Astrocyte (in vitro differentiated cells and primary cell): Measurements from ENCODE around the gene DYSF. TPM values are rescaled to one million over a fixed set of nuclear protein-coding genes. Genes with fewer than 3 reads are reported as not detected.

Source experiments
- DNase-seq: peaks from one replicate; pipeline ENCODE4 v3.0.0-alpha.2; 2010; ENCODE audit warnings: low read depth
- FAIRE-seq: peaks from 2 replicates; lab custom pipeline; 2011; peaks lifted over from hg19 to GRCh38; lab: Jason Lieb, UNC
- H2AFZ ChIP-seq: 2 replicates; pipeline ENCODE4 v1.6.0; 2012; ENCODE audit warnings: low read depth, low read length, inconsistent platforms
- H3K27ac ChIP-seq: 2 replicates; pipeline ENCODE4 v1.5.1; 2011; ENCODE audit warnings: low read depth, low read length, inconsistent platforms
- H3K27me3 ChIP-seq: 2 replicates; pipeline ENCODE4 v1.6.0; 2011; ENCODE audit warnings: low read length, inconsistent platforms; ENCODE audit not compliant: insufficient read depth
- H3K36me3 ChIP-seq: 2 replicates; pipeline ENCODE4 v1.5.1; 2011; ENCODE audit warnings: low read length, inconsistent platforms; ENCODE audit not compliant: insufficient read depth
- H3K4me1 ChIP-seq: 2 replicates; pipeline ENCODE4 v1.5.1; 2011; ENCODE audit warnings: low read length, inconsistent platforms; ENCODE audit not compliant: insufficient read depth
- H3K4me2 ChIP-seq: 2 replicates; pipeline ENCODE4 v1.6.0; 2012; ENCODE audit warnings: low read length, inconsistent platforms
- H3K4me3 ChIP-seq: 2 replicates; pipeline ENCODE4 v1.5.1; 2011; ENCODE audit warnings: low read depth, mild to moderate bottlenecking, low read length, inconsistent platforms; ENCODE audit not compliant: insufficient read depth
- H3K79me2 ChIP-seq: 2 replicates; pipeline ENCODE4 v1.6.0; 2012; ENCODE audit warnings: mild to moderate bottlenecking, low read length, inconsistent platforms; ENCODE audit not compliant: insufficient read depth
- H3K9ac ChIP-seq: 2 replicates; pipeline ENCODE4 v1.6.0; 2012; ENCODE audit warnings: mild to moderate bottlenecking, low read length, inconsistent platforms
- H3K9me3 ChIP-seq: 2 replicates; pipeline ENCODE4 v1.5.1; 2012; ENCODE audit warnings: low read depth, mild to moderate bottlenecking, low read length, inconsistent platforms; ENCODE audit not compliant: insufficient read depth
- H4K20me1 ChIP-seq: 2 replicates; pipeline ENCODE4 v1.6.0; 2012; ENCODE audit warnings: low read length, inconsistent platforms; ENCODE audit not compliant: insufficient read depth
- H3K27ac Mint-ChIP-seq: one replicate; pipeline ENCODE4 v1.8.0; 2021; ENCODE audit warnings: mild to moderate bottlenecking, mixed read lengths; ENCODE audit not compliant: unreplicated experiment
- H3K27me3 Mint-ChIP-seq: one replicate; pipeline ENCODE4 v1.8.0; 2021; ENCODE audit warnings: low read depth, mixed read lengths; ENCODE audit not compliant: unreplicated experiment
- H3K36me3 Mint-ChIP-seq: one replicate; pipeline ENCODE4 v1.8.0; 2021; ENCODE audit warnings: low read depth, mixed read lengths; ENCODE audit not compliant: unreplicated experiment
- H3K4me1 Mint-ChIP-seq: one replicate; pipeline ENCODE4 v1.8.0; 2021; ENCODE audit warnings: low read depth, mixed read lengths; ENCODE audit not compliant: unreplicated experiment
- H3K4me3 Mint-ChIP-seq: one replicate; pipeline ENCODE4 v1.8.0; 2021; ENCODE audit warnings: mild to moderate bottlenecking, moderate library complexity, mixed read lengths; ENCODE audit not compliant: unreplicated experiment
- H3K9me3 Mint-ChIP-seq: one replicate; pipeline ENCODE4 v1.8.0; 2021; ENCODE audit warnings: mild to moderate bottlenecking, mixed read lengths; ENCODE audit not compliant: unreplicated experiment
- CTCF ChIP-seq: IDR thresholded peaks from 2 replicates; pipeline ENCODE4 v1.5.1; 2011; ENCODE audit warnings: low read depth, mild to moderate bottlenecking, inconsistent platforms, low read length, moderate library complexity; ENCODE audit not compliant: insufficient read depth
- EZH2 ChIP-seq: IDR thresholded peaks from 2 replicates; pipeline ENCODE4 v1.6.1; 2012; ENCODE audit warnings: mild to moderate bottlenecking, low read length, inconsistent platforms; ENCODE audit not compliant: insufficient read depth
- total RNA-seq: library from RNA; stranded (reverse); gene quantifications from 2 replicates; pipeline ENCODE4 v1.2.1, GENCODE V29; 2021

Gene DYSF
- total RNA-seq, 1 donor from 2014 or later = 123 TPM

GRCh38 chr2:71530641-71531332 is 77.4 kb downstream of the DYSF start:
- peaks cover 3% of the 10 kb centered on the region for H3K9me3 Mint-ChIP-seq

GRCh38 chr2:71531522-71532047 is 78.2 kb downstream of the DYSF start:
- no peak for TF ChIP-seq CTCF
- TF ChIP-seq EZH2 = no peak
- peaks cover 56% of the 10 kb centered on the region for H3K36me3 Mint-ChIP-seq
- Histone ChIP-seq H3K36me3 (no peaks in the 10 kb centered on the region), H3K27me3 (no peaks in the 10 kb centered on the region), H4K20me1 (no peaks in the 10 kb centered on the region), H3K79me2 (no peaks in the 10 kb centered on the region), H3K4me1 (no peaks in the 10 kb centered on the region), H3K9me3 (no peaks in the 10 kb centered on the region), H3K9ac (no peak overlapping the region), H3K27ac (peak overlapping the region; percentile 19), H3K4me2 (no peak overlapping the region), H2AFZ (no peak overlapping the region), H3K4me3 (no peak overlapping the region)
- H3K27ac Mint-ChIP-seq = peak overlapping the region; percentile 64
- peaks cover 5% of the 10 kb centered on the region for H3K9me3 Mint-ChIP-seq
- peaks cover 6% of the 10 kb centered on the region for H3K27me3 Mint-ChIP-seq
- peaks cover 14% of the 10 kb centered on the region for H3K4me1 Mint-ChIP-seq
- H3K4me3 Mint-ChIP-seq = peak overlapping the region; percentile 17
- DNase-seq (peak; percentile 68), FAIRE-seq (no peak)

More at GRCh38 chr2:71530641-71531332, 77.4 kb downstream of the DYSF start:
- H3K4me1 ChIP-seq = no peaks in the 10 kb centered on the region
- H3K27ac ChIP-seq = peak overlapping the region; percentile 19
- no peaks in the 10 kb centered on the region for H3K27me3 ChIP-seq
- no peak overlapping the region for H3K4me3 ChIP-seq
- H3K79me2 ChIP-seq = no peaks in the 10 kb centered on the region
- H3K36me3 ChIP-seq = no peaks in the 10 kb centered on the region
- peaks cover 50% of the 10 kb centered on the region for H3K36me3 Mint-ChIP-seq
- no peaks in the 10 kb centered on the region for H4K20me1 ChIP-seq
- TF ChIP-seq CTCF (peak; percentile 67), EZH2 (no peak)
- no peak overlapping the region for H2AFZ ChIP-seq
- peaks cover 6% of the 10 kb centered on the region for H3K27me3 Mint-ChIP-seq
- H3K4me1 Mint-ChIP-seq = peaks cover 14% of the 10 kb centered on the region
- FAIRE-seq (no peak), DNase-seq (peak; percentile 20)
- no peaks in the 10 kb centered on the region for H3K9me3 ChIP-seq
- no peak overlapping the region for H3K4me3 Mint-ChIP-seq
- peak overlapping the region; percentile 67 for H3K27ac Mint-ChIP-seq
- no peak overlapping the region for H3K9ac ChIP-seq
- H3K4me2 ChIP-seq = no peak overlapping the region

- Histone ChIP-seq H3K4me1 (no peaks in the 10 kb centered on the region), H3K27ac (no peak overlapping the region), H3K9ac (no peak overlapping the region), H3K36me3 (no peaks in the 10 kb centered on the region), H3K79me2 (no peaks in the 10 kb centered on the region), H2AFZ (no peak overlapping the region), H3K4me3 (no peak overlapping the region), H4K20me1 (no peaks in the 10 kb centered on the region), H3K27me3 (no peaks in the 10 kb centered on the region), H3K9me3 (no peaks in the 10 kb centered on the region), H3K4me2 (no peak overlapping the region)
- H3K4me3 Mint-ChIP-seq = no peak overlapping the region
- H3K27ac Mint-ChIP-seq = peak overlapping the region; percentile 27
- TF ChIP-seq EZH2 (no peak), CTCF (no peak)
- H3K4me1 Mint-ChIP-seq = peaks cover 14% of the 10 kb centered on the region
- H3K9me3 Mint-ChIP-seq = peaks cover 5% of the 10 kb centered on the region
- peaks cover 3% of the 10 kb centered on the region for H3K27me3 Mint-ChIP-seq
- H3K36me3 Mint-ChIP-seq = peaks cover 56% of the 10 kb centered on the region
- FAIRE-seq = no peak
- no peak for DNase-seq
These were observed 79.0 kb downstream of the DYSF start for GRCh38 chr2:71532327-71532726.
